SJCRH30 (cell line): ENCODE data around the gene EIF5B. TPM values are rescaled to one million over a fixed set of nuclear protein-coding genes. Genes with fewer than 3 reads are reported as not detected.

Source experiments
- DNase-seq, 2 experiments: peaks; one replicate each; pipeline ENCODE4 v3.0.0-alpha.2; 2015 to 2020
- H3K27ac ChIP-seq: fragments of 250-450 bp; sonication (Bioruptor Pico); 2 replicates; pipeline ENCODE4 v1.5.1; 2020; ENCODE audit warnings: mild to moderate bottlenecking, moderate library complexity
- H3K27me3 ChIP-seq: fragments of 250-450 bp; sonication (Bioruptor Pico); 2 replicates; pipeline ENCODE4 v1.5.1; 2020; ENCODE audit warnings: mild to moderate bottlenecking, moderate library complexity
- H3K36me3 ChIP-seq: fragments of 250-450 bp; sonication (Bioruptor Pico); 2 replicates; pipeline ENCODE4 v1.5.1; 2020; ENCODE audit warnings: mild to moderate bottlenecking, moderate library complexity
- H3K4me1 ChIP-seq: fragments of 250-450 bp; sonication (Bioruptor Pico); 2 replicates; pipeline ENCODE4 v1.5.1; 2020; ENCODE audit warnings: mild to moderate bottlenecking, moderate library complexity
- H3K4me3 ChIP-seq: fragments of 250-450 bp; sonication (Bioruptor Pico); 2 replicates; pipeline ENCODE4 v1.5.1; 2020; ENCODE audit warnings: mild to moderate bottlenecking, moderate library complexity
- H3K9me3 ChIP-seq: fragments of 250-450 bp; sonication (Bioruptor Pico); replicated peaks from 2 replicates; pipeline ENCODE4 v1.5.1; 2020; ENCODE audit warnings: mild to moderate bottlenecking, moderate library complexity
- total RNA-seq: library from RNA; depleted of rRNA; stranded (reverse); fragments of >200 nt; shearing (Covaris generic); gene quantifications from 2 replicates; pipeline ENCODE4 v1.2.3, GENCODE V29; 2014

EIF5B gene
- total RNA-seq, 1 experiment from 2014 or later, result 46.6 TPM

GRCh38 chr2:99388892-99389291 is 51.7 kb downstream of the EIF5B start:
- H3K27ac ChIP-seq, result no peak overlapping the region
- no peak for DNase-seq
- H3K4me3 ChIP-seq, result no peak overlapping the region
- no peaks in the 10 kb centered on the region for H3K27me3 ChIP-seq
- H3K36me3 ChIP-seq, result peaks cover 44% of the 10 kb centered on the region
- no peaks in the 10 kb centered on the region for H3K9me3 ChIP-seq
- no peaks in the 10 kb centered on the region for H3K4me1 ChIP-seq

DNA sequence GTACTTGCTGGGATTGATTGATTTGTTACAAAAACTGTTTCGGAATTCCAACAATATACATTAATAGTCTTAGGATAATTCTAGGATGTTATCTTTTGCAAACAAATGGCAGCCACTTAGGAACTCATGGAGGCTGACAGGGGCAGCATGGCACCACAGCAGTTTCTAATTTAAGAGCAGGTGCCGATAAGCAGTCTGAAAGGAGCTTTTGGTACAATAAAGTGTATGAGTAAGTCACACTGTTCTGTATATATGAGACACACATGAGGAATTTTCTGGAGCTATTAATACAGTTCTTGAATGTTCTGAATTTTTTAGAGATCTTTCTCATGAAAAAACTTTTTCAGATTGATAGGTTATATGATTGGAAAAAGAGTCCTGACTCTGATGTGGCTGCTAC is 52.2 kb downstream of the EIF5B start:
- no peak for DNase-seq
- Histone ChIP-seq H3K4me1 (no peaks in the 10 kb centered on the region), H3K9me3 (no peaks in the 10 kb centered on the region), H3K27ac (no peak overlapping the region), H3K4me3 (no peak overlapping the region), H3K36me3 (peaks cover 47% of the 10 kb centered on the region), H3K27me3 (no peaks in the 10 kb centered on the region)

DNA sequence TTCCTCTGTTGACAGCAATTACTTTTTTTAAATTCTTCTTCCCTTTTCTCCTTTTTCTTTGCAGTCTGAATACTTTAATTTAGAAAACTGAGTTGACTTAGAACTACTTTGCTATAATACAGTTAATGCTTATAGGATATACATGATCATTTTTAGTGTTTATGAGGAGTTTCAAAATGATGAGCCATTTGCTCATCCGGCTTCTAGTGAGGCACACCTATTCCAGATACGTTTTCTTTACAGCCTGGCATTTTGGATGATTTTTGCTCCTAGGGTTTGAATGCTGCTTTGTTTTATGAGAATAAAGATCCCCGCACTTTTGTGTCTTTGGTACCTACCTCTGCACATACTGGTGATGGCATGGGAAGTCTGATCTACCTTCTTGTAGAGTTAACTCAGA is 52.8 kb downstream of the EIF5B start:
- DNase-seq, result no peak
- no peaks in the 10 kb centered on the region for H3K9me3 ChIP-seq
- no peak overlapping the region for H3K4me3 ChIP-seq
- H3K27ac ChIP-seq, result no peak overlapping the region
- H3K4me1 ChIP-seq, result no peaks in the 10 kb centered on the region
- no peaks in the 10 kb centered on the region for H3K27me3 ChIP-seq
- H3K36me3 ChIP-seq, result peaks cover 50% of the 10 kb centered on the region

GRCh38 chr2:99395589-99396130 is 58.5 kb downstream of the EIF5B start:
- no peaks in the 10 kb centered on the region for H3K9me3 ChIP-seq
- H3K27me3 ChIP-seq, result no peaks in the 10 kb centered on the region
- H3K4me1 ChIP-seq, result no peaks in the 10 kb centered on the region
- H3K36me3 ChIP-seq, result peaks cover 87% of the 10 kb centered on the region
- H3K27ac ChIP-seq, result no peak overlapping the region
- no peak for DNase-seq
- H3K4me3 ChIP-seq, result no peak overlapping the region

DNA sequence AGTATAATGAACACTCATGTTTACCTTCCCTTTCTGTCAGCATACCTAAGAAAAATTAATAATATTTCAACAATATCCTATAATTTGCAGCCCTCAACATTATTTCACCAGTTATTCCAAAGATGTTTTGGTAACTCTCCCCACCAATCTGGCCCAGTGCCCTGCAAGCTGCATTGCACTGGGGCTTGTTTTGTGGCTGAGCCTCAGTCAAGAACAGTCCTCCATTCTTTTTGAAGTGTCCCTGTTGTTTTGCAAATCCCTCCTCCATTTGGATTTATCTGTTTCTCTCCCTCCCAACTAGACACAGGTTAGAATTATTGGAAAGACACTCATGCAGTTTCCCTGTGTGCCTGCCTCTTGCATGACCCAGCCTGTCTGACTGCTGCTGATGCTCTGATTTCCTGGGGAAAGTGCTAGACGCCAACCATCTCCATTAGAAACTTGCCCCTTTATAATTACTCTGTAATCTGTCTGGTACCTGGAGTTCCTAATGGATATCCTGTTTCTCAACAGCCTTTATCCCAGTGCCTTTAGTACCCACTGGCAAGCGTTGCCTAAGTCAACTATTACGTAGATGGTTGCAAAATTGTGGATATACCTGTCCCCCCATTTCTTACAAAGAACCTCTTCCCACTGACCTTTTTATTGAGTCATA is 60.2 kb downstream of the EIF5B start:
- peaks cover 92% of the 10 kb centered on the region for H3K36me3 ChIP-seq
- no peaks in the 10 kb centered on the region for H3K27me3 ChIP-seq
- no peaks in the 10 kb centered on the region for H3K4me1 ChIP-seq
- no peak overlapping the region for H3K4me3 ChIP-seq
- no peaks in the 10 kb centered on the region for H3K9me3 ChIP-seq
- no peak overlapping the region for H3K27ac ChIP-seq
- DNase-seq, result no peak

DNA sequence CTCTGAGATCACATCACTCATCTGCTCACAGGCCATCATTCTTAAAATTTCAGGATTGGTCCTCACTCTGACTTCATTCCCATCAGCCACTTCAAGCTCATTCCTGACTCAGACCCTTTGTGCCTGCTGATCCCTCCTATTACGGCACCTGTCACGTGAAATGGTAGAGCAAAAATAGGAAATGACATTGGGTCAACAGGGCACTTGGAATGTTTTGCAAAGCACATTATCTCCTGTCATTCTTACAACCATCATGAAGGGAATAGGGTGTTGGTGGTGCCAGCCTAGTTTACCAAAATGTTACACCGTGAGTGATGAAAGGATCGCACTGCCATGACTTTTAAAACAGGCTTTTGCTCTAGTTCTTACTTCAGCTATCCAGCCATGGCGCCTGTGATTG is 61.1 kb downstream of the EIF5B start:
- Histone ChIP-seq H3K4me1 (no peaks in the 10 kb centered on the region), H3K36me3 (peaks cover 92% of the 10 kb centered on the region), H3K27ac (no peak overlapping the region), H3K27me3 (no peaks in the 10 kb centered on the region), H3K9me3 (no peaks in the 10 kb centered on the region; the same call in 1 of the 2 replicates), H3K4me3 (no peak overlapping the region)
- DNase-seq, result no peak

DNA sequence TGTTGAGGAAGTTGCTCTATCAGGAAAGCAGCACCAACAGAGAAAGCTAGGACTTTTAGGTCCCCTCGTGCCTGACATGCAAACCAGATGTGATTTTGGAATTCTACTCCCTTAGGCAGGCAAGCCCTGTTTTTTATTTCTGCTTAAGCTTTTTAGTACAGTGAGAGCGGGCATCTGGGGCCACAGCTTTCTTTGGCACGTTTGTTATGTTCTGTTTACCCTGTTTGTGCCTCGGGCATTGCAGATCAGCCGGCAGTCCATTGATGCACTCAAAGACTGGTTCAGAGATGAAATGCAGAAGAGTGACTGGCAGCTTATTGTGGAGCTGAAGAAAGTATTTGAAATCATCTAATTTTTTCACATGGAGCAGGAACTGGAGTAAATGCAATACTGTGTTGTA is 61.9 kb downstream of the EIF5B start:
- Histone ChIP-seq H3K4me1 (no peaks in the 10 kb centered on the region), H3K27ac (no peak overlapping the region), H3K4me3 (no peak overlapping the region), H3K9me3 (no peaks in the 10 kb centered on the region; the same call in 1 of the 2 replicates), H3K36me3 (peaks cover 94% of the 10 kb centered on the region), H3K27me3 (no peaks in the 10 kb centered on the region)
- DNase-seq, result no peak

GRCh38 chr2:99399795-99400194 is 62.6 kb downstream of the EIF5B start:
- Histone ChIP-seq H3K4me3 (no peak overlapping the region), H3K9me3 (no peaks in the 10 kb centered on the region; the same call in 1 of the 2 replicates), H3K4me1 (no peaks in the 10 kb centered on the region), H3K27ac (no peak overlapping the region), H3K27me3 (no peaks in the 10 kb centered on the region), H3K36me3 (peaks cover 94% of the 10 kb centered on the region)
- DNase-seq, result no peak

GRCh38 chr2:99401841-99402240 is 64.7 kb downstream of the EIF5B start:
- no peak for DNase-seq
- no peak overlapping the region for H3K4me3 ChIP-seq
- no peak overlapping the region for H3K27ac ChIP-seq
- H3K4me1 ChIP-seq, result no peaks in the 10 kb centered on the region
- H3K9me3 ChIP-seq, result no peaks in the 10 kb centered on the region; the same call in 1 of the 2 replicates
- H3K27me3 ChIP-seq, result no peaks in the 10 kb centered on the region
- H3K36me3 ChIP-seq, result peaks cover 91% of the 10 kb centered on the region

GRCh38 chr2:99403084-99403483 is 65.9 kb downstream of the EIF5B start:
- H3K9me3 ChIP-seq, result no peaks in the 10 kb centered on the region; the same call in 1 of the 2 replicates
- DNase-seq, result no peak
- H3K4me1 ChIP-seq, result no peaks in the 10 kb centered on the region
- H3K36me3 ChIP-seq, result peaks cover 86% of the 10 kb centered on the region
- no peak overlapping the region for H3K4me3 ChIP-seq
- H3K27me3 ChIP-seq, result no peaks in the 10 kb centered on the region
- no peak overlapping the region for H3K27ac ChIP-seq

- Histone ChIP-seq H3K27me3 (no peaks in the 10 kb centered on the region), H3K9me3 (no peaks in the 10 kb centered on the region; the same call in 1 of the 2 replicates), H3K36me3 (peaks cover 86% of the 10 kb centered on the region), H3K4me3 (no peak overlapping the region), H3K4me1 (no peaks in the 10 kb centered on the region), H3K27ac (no peak overlapping the region)
- DNase-seq, result no peak
Measured at GRCh38 chr2:99403524-99403923, 66.3 kb downstream of the EIF5B start.

DNA sequence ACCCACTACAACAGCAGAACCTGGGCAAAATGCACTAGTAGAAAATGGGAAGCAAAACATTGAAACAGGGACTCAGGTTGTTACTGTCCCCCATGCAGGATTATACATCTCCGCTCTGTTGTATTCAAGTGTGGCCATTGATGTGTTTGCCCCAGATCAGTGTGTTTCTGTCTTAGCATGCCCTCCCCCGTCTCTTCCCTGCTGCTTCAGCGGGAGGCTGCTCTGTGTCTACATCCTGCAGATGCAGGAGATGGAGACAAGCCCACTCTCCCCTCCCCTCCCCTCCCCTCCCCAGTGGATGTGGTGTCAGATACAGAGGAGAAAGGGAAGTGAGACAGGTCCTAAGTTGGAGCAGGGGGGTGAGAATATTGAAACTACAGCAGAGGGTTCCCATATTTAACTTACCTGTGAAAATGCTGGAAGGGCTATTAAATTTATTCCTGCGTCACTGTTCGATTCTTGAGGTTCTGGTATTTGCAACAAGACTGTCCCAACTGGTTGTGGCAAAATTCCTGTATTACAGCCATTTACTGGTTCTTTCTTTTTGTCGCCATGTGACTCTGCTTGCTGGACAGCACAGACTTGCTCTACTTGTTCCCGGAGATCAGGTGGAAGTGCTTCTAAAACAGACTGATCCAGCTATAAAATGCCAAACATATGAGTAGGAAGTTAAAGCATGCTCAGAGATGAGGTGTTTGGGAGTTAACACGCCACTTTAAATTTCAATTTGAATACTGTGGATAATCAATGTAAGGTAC is 67.0 kb downstream of the EIF5B start:
- Histone ChIP-seq H3K36me3 (peaks cover 86% of the 10 kb centered on the region), H3K27ac (no peak overlapping the region), H3K4me3 (no peak overlapping the region), H3K4me1 (no peaks in the 10 kb centered on the region), H3K9me3 (no peaks in the 10 kb centered on the region; the same call in 1 of the 2 replicates), H3K27me3 (no peaks in the 10 kb centered on the region)
- DNase-seq, result no peak

GRCh38 chr2:99404797-99405669 is 67.8 kb downstream of the EIF5B start:
- Histone ChIP-seq H3K36me3 (peaks cover 80% of the 10 kb centered on the region), H3K4me3 (no peak overlapping the region), H3K9me3 (no peaks in the 10 kb centered on the region; the same call in 1 of the 2 replicates), H3K27ac (no peak overlapping the region), H3K27me3 (no peaks in the 10 kb centered on the region), H3K4me1 (no peaks in the 10 kb centered on the region)
- DNase-seq, result no peak

DNA sequence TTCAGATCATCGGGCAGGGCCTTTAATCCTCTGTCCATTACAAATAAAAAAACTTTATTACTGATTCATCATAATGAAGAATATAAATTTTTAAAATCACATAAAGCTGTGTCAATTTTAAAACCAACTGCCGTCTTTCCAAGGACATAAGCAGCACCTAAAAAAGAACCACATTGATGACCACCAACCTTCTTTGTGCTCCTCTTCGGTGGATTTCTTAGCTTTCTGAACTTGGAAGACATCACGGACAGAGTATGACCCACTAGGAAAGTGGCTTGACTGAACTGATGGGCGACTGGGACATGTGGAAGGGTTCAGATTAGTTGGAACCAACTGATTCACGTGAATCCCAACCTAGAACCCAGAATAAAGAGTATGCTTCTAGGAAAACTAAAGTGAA is 68.9 kb downstream of the EIF5B start:
- Histone ChIP-seq H3K36me3 (peaks cover 77% of the 10 kb centered on the region), H3K27me3 (no peaks in the 10 kb centered on the region), H3K27ac (no peak overlapping the region), H3K4me1 (no peaks in the 10 kb centered on the region), H3K4me3 (no peak overlapping the region), H3K9me3 (no peaks in the 10 kb centered on the region; the same call in 1 of the 2 replicates)
- no peak for DNase-seq
